Activated naive CD8-positive, alpha-beta T cell treated with anti-CD3 and anti-CD28 coated beads, Interleukin-2, amount 10 ng/mL, durations not matched to agents 7 days and 5 days (primary cell): ENCODE measurements around the gene GDPD3. TPM values are rescaled to one million over a fixed set of nuclear protein-coding genes. Genes with fewer than 3 reads are reported as not detected.
"Not testable (repeated sequence)": the region's sequence is repeated elsewhere in the genome, so short reads cannot be mapped to it uniquely, and the experiment has no call there.

Experiments
- ATAC-seq: fragments of 150-1000 bp; cut with Tn5 transposase; one replicate; pipeline ENCODE4 v1.10.0; 2021; ENCODE audit warnings: low read depth, moderate library complexity
- POLR2A ChIA-PET: fragments of 350-600 bp; sonication (Branson Sonifier 250); formaldehyde crosslinking; loops from one replicate; lab custom pipeline; 2021; ENCODE audit warnings: antibody characterized with exemption; lab: Charles Lee
- DNase-seq: peaks from one replicate; pipeline ENCODE4 v3.0.0; 2021
- H3K27ac Mint-ChIP-seq: one replicate; pipeline ENCODE4 v1.8.0; 2022; ENCODE audit warnings: mild to moderate bottlenecking, mixed read lengths
- H3K27me3 Mint-ChIP-seq: one replicate; pipeline ENCODE4 v1.8.0; 2022; ENCODE audit warnings: mild to moderate bottlenecking, moderate library complexity, mixed read lengths
- H3K36me3 Mint-ChIP-seq: one replicate; pipeline ENCODE4 v1.8.0; 2021; ENCODE audit warnings: mild to moderate bottlenecking, mixed read lengths
- H3K4me1 Mint-ChIP-seq: one replicate; pipeline ENCODE4 v1.8.0; 2021; ENCODE audit warnings: mixed read lengths
- H3K4me3 Mint-ChIP-seq: one replicate; pipeline ENCODE4 v1.8.0; 2022; ENCODE audit warnings: mild to moderate bottlenecking, moderate library complexity, mixed read lengths
- H3K9me3 Mint-ChIP-seq: one replicate; pipeline ENCODE4 v1.8.0; 2021; ENCODE audit warnings: mixed read lengths
- total RNA-seq, 2 experiments: library from RNA; stranded (reverse); gene quantifications; one replicate each; pipeline ENCODE4 v1.2.3, GENCODE V29; 2021

The GDPD3 gene
- total RNA-seq, 2 experiments from 2014 or later, result 14.3 to 18.6 TPM

GRCh38 chr16:30141750-30142149 is 28.4 kb upstream of the GDPD3 start:
- Mint-ChIP-seq H3K4me3 (no peak overlapping the region), H3K27me3 (no peaks in the 10 kb centered on the region), H3K9me3 (no peaks in the 10 kb centered on the region), H3K4me1 (peaks cover 16% of the 10 kb centered on the region), H3K27ac (no peak overlapping the region), H3K36me3 (no peaks in the 10 kb centered on the region)
- POLR2A ChIA-PET, result interaction anchor here (3.4 kb wide), 1 partner anchor 42 kb away, joined by 17 read pairs; the partner anchor contains the start of gene CORO1A
- ATAC-seq (no peak), DNase-seq (no peak)

GRCh38 chr16:30139583-30140481 is 26.5 kb upstream of the GDPD3 start:
- Mint-ChIP-seq H3K27ac (peak overlapping the region; percentile 77), H3K9me3 (no peaks in the 10 kb centered on the region), H3K36me3 (no peaks in the 10 kb centered on the region), H3K4me3 (peak overlapping the region; percentile 25), H3K4me1 (peaks cover 19% of the 10 kb centered on the region), H3K27me3 (no peaks in the 10 kb centered on the region)
- POLR2A ChIA-PET, result interaction anchor here (0.6 to 3.4 kb wide), 7 partner anchors 13 to 952 kb away, joined by 3 to 17 read pairs (median 3); partner anchors contain the start of genes CORO1A, MAPK3 and TBX6
- no peak for DNase-seq
- peak; percentile 27 for ATAC-seq

GRCh38 chr16:30137897-30138296 is 24.6 kb upstream of the GDPD3 start:
- POLR2A ChIA-PET, result interaction anchor here (0.6 kb wide), 1 partner anchor 280 kb away, joined by 3 read pairs; no protein-coding TSS in a partner anchor
- H3K4me1 Mint-ChIP-seq, result peaks cover 14% of the 10 kb centered on the region
- ATAC-seq (no peak), DNase-seq (no peak)
- H3K27me3 Mint-ChIP-seq, result no peaks in the 10 kb centered on the region
- no peak overlapping the region for H3K4me3 Mint-ChIP-seq
- no peak overlapping the region for H3K27ac Mint-ChIP-seq
- peaks cover 2% of the 10 kb centered on the region for H3K9me3 Mint-ChIP-seq
- H3K36me3 Mint-ChIP-seq, result peaks cover 2% of the 10 kb centered on the region

- Mint-ChIP-seq H3K4me3 (no peak overlapping the region), H3K27me3 (no peaks in the 10 kb centered on the region), H3K36me3 (peaks cover 2% of the 10 kb centered on the region), H3K9me3 (peaks cover 2% of the 10 kb centered on the region), H3K27ac (no peak overlapping the region), H3K4me1 (peaks cover 13% of the 10 kb centered on the region)
- DNase-seq, result no peak
- no peak for ATAC-seq
- POLR2A ChIA-PET, result interaction anchor here (0.6 to 1.2 kb wide), 2 partner anchors 34 to 46 kb away, joined by 3 to 4 read pairs; partner anchors contain the start of gene CORO1A
These were observed 23.8 kb upstream of the GDPD3 start for GRCh38 chr16:30136971-30137605.

GRCh38 chr16:30132591-30132990 is 19.3 kb upstream of the GDPD3 start:
- Mint-ChIP-seq H3K27ac (no peak overlapping the region), H3K4me1 (peaks cover 14% of the 10 kb centered on the region), H3K9me3 (peaks cover 2% of the 10 kb centered on the region), H3K27me3 (no peaks in the 10 kb centered on the region), H3K4me3 (no peak overlapping the region), H3K36me3 (peaks cover 9% of the 10 kb centered on the region)
- ATAC-seq (no peak), DNase-seq (no peak)
- POLR2A ChIA-PET, result interaction anchor here (7.3 kb wide), 1 partner anchor 52 kb away, joined by 66 read pairs; the partner anchor contains the start of gene CORO1A

DNA sequence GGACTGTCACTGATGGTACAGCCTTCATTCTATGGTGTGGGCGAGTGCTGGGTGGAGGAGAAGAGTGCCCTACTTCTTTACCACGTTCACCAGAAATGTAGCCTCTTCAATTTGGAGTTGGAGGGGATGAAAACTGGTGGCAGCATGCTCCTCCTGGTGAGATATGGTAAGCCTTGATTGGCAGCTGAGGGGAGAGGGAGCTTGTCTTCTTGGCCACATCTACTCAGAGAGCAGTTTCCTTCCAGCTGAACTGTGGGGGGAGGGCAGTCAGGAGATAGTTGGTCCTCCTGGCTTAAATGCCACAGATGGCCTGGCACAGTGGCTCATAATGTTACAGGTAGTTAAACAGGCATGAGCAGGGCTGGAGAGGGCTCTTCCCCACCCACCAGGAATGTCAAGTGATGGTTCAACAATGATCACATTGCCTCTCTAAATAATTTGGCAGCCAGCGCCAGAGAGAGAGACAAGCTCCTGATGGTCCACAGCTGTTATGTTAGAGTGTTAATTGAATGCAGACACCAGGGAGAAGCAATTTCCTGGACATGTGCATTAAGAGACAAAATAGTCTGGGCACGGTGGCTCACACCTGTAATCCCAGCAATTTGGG is 18.6 kb upstream of the GDPD3 start:
- Mint-ChIP-seq H3K27ac (peak overlapping the region; percentile 60), H3K27me3 (no peaks in the 10 kb centered on the region), H3K9me3 (peaks cover 2% of the 10 kb centered on the region), H3K4me1 (peaks cover 14% of the 10 kb centered on the region), H3K4me3 (no peak overlapping the region), H3K36me3 (peaks cover 9% of the 10 kb centered on the region)
- ATAC-seq (no peak), DNase-seq (no peak)
- POLR2A ChIA-PET, result interaction anchor here (7.3 kb wide), 1 partner anchor 52 kb away, joined by 66 read pairs; the partner anchor contains the start of gene CORO1A

- no peak for ATAC-seq
- Mint-ChIP-seq H3K36me3 (peaks cover 7% of the 10 kb centered on the region), H3K9me3 (no peaks in the 10 kb centered on the region), H3K27me3 (no peaks in the 10 kb centered on the region), H3K4me1 (peaks cover 15% of the 10 kb centered on the region), H3K27ac (no peak overlapping the region), H3K4me3 (no peak overlapping the region)
- no peak for DNase-seq
- POLR2A ChIA-PET, result interaction anchor here (7.3 kb wide), 1 partner anchor 56 kb away, joined by 66 read pairs; the partner anchor contains the start of gene CORO1A
These were observed 14.7 kb upstream of the GDPD3 start for GRCh38 chr16:30127993-30128392.

DNA sequence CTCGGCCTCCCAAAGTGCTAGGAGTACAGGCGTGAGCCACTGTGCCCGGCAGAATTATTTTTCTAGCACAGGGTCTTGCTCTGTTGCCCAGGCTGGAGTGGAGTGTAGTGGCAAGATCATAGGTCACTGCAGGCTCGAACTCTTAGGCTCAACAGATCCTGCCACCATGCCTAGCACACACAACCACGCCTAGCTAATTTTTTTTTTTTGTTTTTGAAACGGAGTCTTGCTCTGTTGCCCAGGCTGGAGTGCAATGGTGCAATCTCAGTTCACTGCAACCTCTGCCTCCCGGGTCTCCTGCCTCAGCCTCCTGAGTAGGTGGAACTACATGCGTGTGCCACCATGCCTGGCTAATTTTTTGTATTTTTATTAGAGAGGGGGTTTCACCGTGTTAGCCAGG is 12.4 kb upstream of the GDPD3 start:
- not testable (repeated sequence) for ATAC-seq, H3K4me3 Mint-ChIP-seq, DNase-seq, H3K27ac Mint-ChIP-seq, H3K36me3 Mint-ChIP-seq, H3K27me3 Mint-ChIP-seq, H3K9me3 Mint-ChIP-seq
- POLR2A ChIA-PET, result interaction anchor here (0.7 kb wide), 2 partner anchors 58 to 554 kb away, joined by 3 to 4 read pairs; partner anchors contain the start of gene CORO1A
- peaks cover 22% of the 10 kb centered on the region for H3K4me1 Mint-ChIP-seq

GRCh38 chr16:30124985-30125379 is 11.6 kb upstream of the GDPD3 start:
- Mint-ChIP-seq H3K36me3 (peaks cover 3% of the 10 kb centered on the region), H3K9me3 (no peaks in the 10 kb centered on the region), H3K4me3 (no peak overlapping the region), H3K27me3 (no peaks in the 10 kb centered on the region), H3K4me1 (peaks cover 26% of the 10 kb centered on the region), H3K27ac (no peak overlapping the region)
- DNase-seq (no peak), ATAC-seq (no peak)
- POLR2A ChIA-PET, result interaction anchor here (0.7 kb wide), 1 partner anchor 58 kb away, joined by 3 read pairs; the partner anchor contains the start of gene CORO1A

- DNase-seq (peak; percentile 51), ATAC-seq (peak; percentile 30)
- POLR2A ChIA-PET, result interaction anchor here (1.0 to 2.0 kb wide), 2 partner anchors 30 to 62 kb away, joined by 3 to 37 read pairs; partner anchors contain the start of gene CORO1A
- Mint-ChIP-seq H3K27me3 (no peaks in the 10 kb centered on the region), H3K4me1 (peaks cover 27% of the 10 kb centered on the region), H3K9me3 (no peaks in the 10 kb centered on the region), H3K36me3 (peaks cover 13% of the 10 kb centered on the region), H3K4me3 (peak overlapping the region; percentile 89), H3K27ac (peak overlapping the region; percentile 88)
These were observed 9.3 kb upstream of the GDPD3 start for GRCh38 chr16:30122604-30123160.

DNA sequence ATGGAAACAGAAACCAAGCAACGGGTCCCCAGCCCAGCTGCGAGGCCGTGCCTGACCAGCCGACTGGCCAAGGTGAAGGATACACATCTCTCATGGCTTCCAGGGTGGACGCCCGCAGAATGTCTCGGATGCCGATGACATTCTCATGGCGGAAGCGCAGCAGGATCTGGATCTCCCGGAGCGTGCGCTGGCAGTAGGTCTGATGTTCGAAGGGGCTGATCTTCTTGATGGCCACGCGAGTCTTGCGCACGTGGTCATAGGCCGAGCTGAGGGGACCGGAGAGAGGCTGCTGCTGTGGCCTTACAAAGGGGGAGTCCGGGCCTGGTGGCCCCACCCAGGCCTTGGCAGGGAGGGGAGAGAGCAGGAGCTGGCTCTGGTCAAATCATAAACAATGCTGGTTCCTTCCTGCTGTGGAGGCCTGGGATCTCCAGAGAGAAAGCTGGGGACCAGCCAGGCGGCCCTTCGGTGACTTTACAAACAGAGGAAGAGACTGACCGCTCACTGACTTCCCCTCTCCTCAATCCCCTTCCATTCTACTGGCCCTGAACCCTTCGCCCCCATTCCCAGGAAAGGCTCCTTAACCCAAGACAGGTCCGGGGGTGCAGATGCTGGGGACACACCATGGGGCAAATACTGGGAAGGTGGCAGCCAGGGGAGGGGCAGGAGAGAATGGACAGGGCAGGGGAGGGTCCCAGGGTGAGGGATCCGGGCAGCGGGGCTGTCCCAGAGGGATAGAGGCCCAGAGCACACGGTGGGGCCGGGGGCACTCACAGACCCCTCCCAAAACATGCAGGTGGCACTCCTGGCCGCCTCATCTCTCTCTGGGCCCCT is 8.6 kb upstream of the GDPD3 start:
- H3K4me3 Mint-ChIP-seq, result peak overlapping the region; percentile 89
- H3K36me3 Mint-ChIP-seq, result peaks cover 13% of the 10 kb centered on the region
- H3K9me3 Mint-ChIP-seq, result no peaks in the 10 kb centered on the region
- no peak for ATAC-seq
- H3K4me1 Mint-ChIP-seq, result peaks cover 27% of the 10 kb centered on the region
- POLR2A ChIA-PET, result no interaction called here
- peak overlapping the region; percentile 88 for H3K27ac Mint-ChIP-seq
- DNase-seq, result no peak
- H3K27me3 Mint-ChIP-seq, result no peaks in the 10 kb centered on the region
